HEK293T (cell line): ENCODE data around the gene RAP1GAP.

Source experiments
- CTCF ChIA-PET: fragments of 350-600 bp; formaldehyde crosslinking; extraction: SDS; loops from one replicate; lab custom pipeline; 2021; ENCODE audit warnings: antibody characterized with exemption, inconsistent platforms; lab: Yijun Ruan, JAX
- POLR2A ChIA-PET: fragments of 350-600 bp; formaldehyde crosslinking; extraction: SDS; loops from one replicate; lab custom pipeline; 2020; ENCODE audit warnings: antibody characterized with exemption, inconsistent platforms; lab: Yijun Ruan, JAX
- DNase-seq: peaks from one replicate; pipeline ENCODE4 v3.0.0; 2012; ENCODE audit warnings: mixed read lengths; ENCODE audit errors: extremely low spot score
- ARNT ChIP-seq: fragments of 450-650 bp; IDR thresholded peaks from 2 replicates; pipeline ENCODE4 v1.6.1; 2017; ENCODE audit warnings: mild to moderate bottlenecking
- BHLHE40 ChIP-seq: fragments of 450-650 bp; IDR thresholded peaks from 2 replicates; pipeline ENCODE4 v1.6.1; 2016; ENCODE audit warnings: mild to moderate bottlenecking, moderate library complexity, borderline replicate concordance
- CTBP1 ChIP-seq: fragments of 450-650 bp; IDR thresholded peaks from 2 replicates; pipeline ENCODE4 v1.6.1; 2016; ENCODE audit warnings: borderline replicate concordance
- ELF4 ChIP-seq: fragments of 450-650 bp; IDR thresholded peaks from 2 replicates; pipeline ENCODE4 v1.6.1; 2017; ENCODE audit warnings: antibody characterized with exemption
- FOXA1 ChIP-seq: fragments of 450-650 bp; IDR thresholded peaks from 2 replicates; pipeline ENCODE4 v1.6.1; 2016; ENCODE audit warnings: mild to moderate bottlenecking
- FOXK2 ChIP-seq: fragments of 450-650 bp; IDR thresholded peaks from 2 replicates; pipeline ENCODE4 v1.6.1; 2016; ENCODE audit warnings: mild to moderate bottlenecking
- FOXM1 ChIP-seq: fragments of 450-650 bp; IDR thresholded peaks from 2 replicates; pipeline ENCODE4 v1.6.1; 2017; ENCODE audit warnings: mild to moderate bottlenecking, borderline replicate concordance
- HDGF ChIP-seq: fragments of 450-650 bp; IDR thresholded peaks from 2 replicates; pipeline ENCODE4 v1.6.1; 2017; ENCODE audit warnings: antibody characterized with exemption, borderline replicate concordance
- L3MBTL2 ChIP-seq: fragments of 450-650 bp; conservative IDR thresholded peaks from 2 replicates; pipeline ENCODE4 v1.6.1; 2016; ENCODE audit warnings: mild to moderate bottlenecking
- LEF1 ChIP-seq: fragments of 450-650 bp; IDR thresholded peaks from 2 replicates; pipeline ENCODE4 v1.6.1; 2017; ENCODE audit warnings: mild to moderate bottlenecking, borderline replicate concordance
- NFRKB ChIP-seq: fragments of 450-650 bp; IDR thresholded peaks from 2 replicates; pipeline ENCODE4 v1.6.1; 2016; ENCODE audit warnings: mild to moderate bottlenecking, moderate library complexity
- SP1 ChIP-seq: fragments of 450-650 bp; IDR thresholded peaks from 2 replicates; pipeline ENCODE4 v1.6.1; 2017
- SUZ12 ChIP-seq: fragments of 450-650 bp; IDR thresholded peaks from 2 replicates; pipeline ENCODE4 v1.6.1; 2016; ENCODE audit warnings: mild to moderate bottlenecking
- TARDBP ChIP-seq: fragments of 450-650 bp; IDR thresholded peaks from 2 replicates; pipeline ENCODE4 v1.6.1; 2016
- ZNF384 ChIP-seq: fragments of 450-650 bp; IDR thresholded peaks from 2 replicates; pipeline ENCODE4 v1.6.1; 2016
- TF ChIP-seq, protein P1 (sequence below): fragments of 450-650 bp; IDR thresholded peaks from 2 replicates; pipeline ENCODE4 v1.6.1; 2016

The RAP1GAP gene

DNA sequence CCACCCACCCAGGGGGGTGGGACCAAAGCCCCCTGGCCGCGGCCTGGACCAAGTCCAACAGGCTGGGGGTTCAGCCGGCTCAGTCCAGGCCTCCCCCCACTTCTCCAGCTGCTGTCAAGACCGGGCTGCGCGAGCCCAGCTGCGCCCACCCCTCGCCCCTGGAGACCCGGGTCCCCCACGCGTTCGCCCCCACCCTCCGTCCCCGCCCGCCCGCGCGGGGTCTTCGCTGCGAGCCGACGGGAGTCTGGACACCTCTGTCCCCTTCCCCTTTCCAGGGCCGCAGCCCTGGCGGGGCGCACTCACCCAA lies 253 bp downstream of the RAP1GAP start:
- TF ChIP-seq ZNF384 (no peak), NFRKB (no peak), FOXA1 (no peak)
- DNase-seq, result no peak
- ChIA-PET POLR2A (no interaction called here), CTCF (interaction anchor here (0.6 kb wide), 1 partner anchor 10 kb away, joined by 6 read pairs; no protein-coding TSS in a partner anchor)

DNA sequence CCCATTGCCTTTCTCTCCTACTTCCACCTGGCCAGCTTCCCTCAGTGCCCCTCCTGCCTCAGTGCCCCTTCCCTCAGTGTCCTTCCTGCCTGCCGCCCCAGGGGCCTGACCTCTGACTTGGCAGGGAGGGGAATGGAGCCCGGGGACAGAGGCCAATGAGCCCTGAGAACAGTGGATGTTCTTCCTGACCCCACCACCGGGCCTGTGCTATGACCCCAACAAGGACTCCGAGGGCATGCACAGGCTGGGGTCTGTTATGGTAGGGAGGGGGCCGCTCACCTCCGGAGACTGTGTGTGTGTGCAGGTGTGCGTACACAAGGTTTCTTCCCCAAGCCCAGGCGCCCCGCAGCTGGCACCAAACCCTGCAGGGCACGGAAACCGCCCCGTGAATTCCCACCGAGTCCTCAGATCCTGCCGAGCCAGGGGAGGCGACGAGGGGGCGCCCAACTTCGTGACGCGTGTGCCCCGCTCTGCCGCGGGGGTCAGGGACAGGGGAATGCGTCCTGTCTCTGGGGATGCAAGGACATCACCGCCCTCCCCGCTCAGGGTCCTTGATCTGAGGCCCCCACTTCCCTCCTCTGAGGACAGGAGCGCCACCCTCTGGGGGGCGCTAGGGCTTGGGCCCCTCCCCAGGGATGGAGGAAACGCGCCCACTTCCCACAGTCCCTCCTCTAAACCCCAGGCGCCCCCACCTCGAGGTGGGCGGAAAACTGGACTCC lies 766 bp downstream of the RAP1GAP start:
- ChIA-PET CTCF (no interaction called here), POLR2A (no interaction called here)
- no peak for DNase-seq
- TF ChIP-seq SP1 (no peak), ZNF384 (no peak), NFRKB (no peak), ELF4 (no peak), SUZ12 (no peak), LEF1 (no peak), ARNT (no peak), L3MBTL2 (no peak), FOXM1 (no peak)
- TF ChIP-seq, protein P1, sequence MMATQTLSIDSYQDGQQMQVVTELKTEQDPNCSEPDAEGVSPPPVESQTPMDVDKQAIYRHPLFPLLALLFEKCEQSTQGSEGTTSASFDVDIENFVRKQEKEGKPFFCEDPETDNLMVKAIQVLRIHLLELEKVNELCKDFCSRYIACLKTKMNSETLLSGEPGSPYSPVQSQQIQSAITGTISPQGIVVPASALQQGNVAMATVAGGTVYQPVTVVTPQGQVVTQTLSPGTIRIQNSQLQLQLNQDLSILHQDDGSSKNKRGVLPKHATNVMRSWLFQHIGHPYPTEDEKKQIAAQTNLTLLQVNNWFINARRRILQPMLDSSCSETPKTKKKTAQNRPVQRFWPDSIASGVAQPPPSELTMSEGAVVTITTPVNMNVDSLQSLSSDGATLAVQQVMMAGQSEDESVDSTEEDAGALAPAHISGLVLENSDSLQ, result no peak

DNA sequence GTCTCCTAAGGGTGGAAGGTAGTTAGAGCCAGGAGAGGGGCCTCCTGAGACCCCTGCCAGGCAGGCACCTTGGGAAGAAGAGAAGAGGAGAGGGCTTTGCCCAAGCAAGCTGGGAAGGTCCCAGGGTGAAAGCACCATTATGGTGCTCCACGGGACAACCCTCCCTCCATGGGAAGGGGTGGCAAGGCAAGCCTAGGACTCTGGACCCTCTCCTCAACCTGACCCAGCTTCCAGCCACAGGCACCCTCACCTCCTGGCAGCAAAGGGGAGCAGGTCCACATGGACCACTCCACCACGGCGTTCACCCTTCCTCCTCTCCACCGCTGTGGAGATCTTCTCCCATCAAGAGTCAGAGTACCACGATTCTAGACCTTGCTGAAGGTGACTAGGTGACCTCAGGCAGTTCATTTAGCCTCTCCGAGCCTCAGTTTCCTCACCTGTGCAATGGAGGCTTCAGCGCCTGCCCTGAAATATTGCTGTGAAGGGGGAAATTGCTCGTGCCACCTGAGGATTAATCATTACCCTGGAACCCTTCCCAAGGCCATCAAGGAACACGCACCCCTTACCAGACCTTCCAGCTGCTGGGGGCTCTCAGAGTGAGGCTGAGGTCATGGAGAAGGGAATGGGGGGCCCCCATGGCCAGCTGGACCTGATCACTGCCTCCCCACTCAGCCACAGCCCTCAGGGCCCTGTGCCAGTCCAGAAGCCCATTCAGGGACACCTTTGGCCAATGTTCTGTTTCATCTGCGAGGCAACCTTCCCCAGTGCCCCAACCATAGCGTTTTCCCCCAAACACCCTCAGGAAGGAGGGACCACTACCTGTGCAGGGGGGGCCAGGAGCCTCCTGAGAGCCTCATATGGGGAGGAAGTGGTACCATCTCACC lies 1.6 kb downstream of the RAP1GAP start:
- ChIA-PET CTCF (no interaction called here), POLR2A (no interaction called here)
- no peak for DNase-seq
- TF ChIP-seq LEF1, result no peak
- TF ChIP-seq CTBP1, result no peak
- TF ChIP-seq HDGF, result no peak
- TF ChIP-seq SUZ12, result no peak
- no peak for TF ChIP-seq FOXA1
- no peak for TF ChIP-seq L3MBTL2

DNA sequence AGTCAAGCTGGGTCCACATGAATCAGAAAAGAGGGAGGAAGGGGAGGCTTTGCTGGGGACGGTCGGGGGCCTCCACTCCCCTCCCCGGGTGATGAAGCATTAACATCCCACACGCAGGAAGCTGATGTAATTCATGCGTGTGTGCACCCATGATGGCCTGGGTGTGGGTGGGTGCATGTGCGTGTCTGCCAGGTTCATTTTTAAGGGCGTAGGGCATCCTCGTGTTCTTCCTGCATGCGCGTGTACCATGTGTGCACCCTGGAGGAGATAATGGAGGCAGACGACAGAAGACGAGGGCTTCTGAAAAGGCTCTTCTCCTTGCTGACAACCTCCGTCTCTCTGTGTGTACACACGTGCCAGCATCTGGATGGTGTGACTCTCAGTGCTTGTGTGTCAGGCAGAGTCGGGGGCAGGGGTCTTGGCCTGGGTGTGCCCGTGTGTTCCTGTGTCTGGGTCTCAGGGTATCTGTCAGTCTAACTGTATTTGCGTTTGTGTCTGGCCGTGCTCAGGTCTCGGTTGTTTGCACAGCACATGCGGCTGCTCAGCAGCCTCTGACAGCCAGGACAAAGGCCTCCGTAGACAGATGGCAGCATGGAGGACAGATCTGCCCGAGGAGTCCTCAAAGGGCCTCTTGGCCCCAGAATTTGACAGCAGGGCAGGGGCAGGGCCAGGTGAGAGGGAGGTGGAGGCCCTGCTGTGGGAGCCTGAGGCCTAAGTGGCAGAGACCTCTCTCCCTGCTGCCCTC lies 2.4 kb downstream of the RAP1GAP start:
- TF ChIP-seq SP1 (no peak), CTBP1 (no peak), LEF1 (no peak), FOXM1 (no peak), TARDBP (no peak), HDGF (no peak), FOXK2 (no peak), SUZ12 (no peak), ZNF384 (no peak), ELF4 (no peak), BHLHE40 (no peak), ARNT (no peak), NFRKB (no peak), FOXA1 (no peak), L3MBTL2 (no peak)
- TF ChIP-seq, protein P1, result no peak
- POLR2A ChIA-PET, result no interaction called here
- CTCF ChIA-PET, result no interaction called here
- no peak for DNase-seq

DNA sequence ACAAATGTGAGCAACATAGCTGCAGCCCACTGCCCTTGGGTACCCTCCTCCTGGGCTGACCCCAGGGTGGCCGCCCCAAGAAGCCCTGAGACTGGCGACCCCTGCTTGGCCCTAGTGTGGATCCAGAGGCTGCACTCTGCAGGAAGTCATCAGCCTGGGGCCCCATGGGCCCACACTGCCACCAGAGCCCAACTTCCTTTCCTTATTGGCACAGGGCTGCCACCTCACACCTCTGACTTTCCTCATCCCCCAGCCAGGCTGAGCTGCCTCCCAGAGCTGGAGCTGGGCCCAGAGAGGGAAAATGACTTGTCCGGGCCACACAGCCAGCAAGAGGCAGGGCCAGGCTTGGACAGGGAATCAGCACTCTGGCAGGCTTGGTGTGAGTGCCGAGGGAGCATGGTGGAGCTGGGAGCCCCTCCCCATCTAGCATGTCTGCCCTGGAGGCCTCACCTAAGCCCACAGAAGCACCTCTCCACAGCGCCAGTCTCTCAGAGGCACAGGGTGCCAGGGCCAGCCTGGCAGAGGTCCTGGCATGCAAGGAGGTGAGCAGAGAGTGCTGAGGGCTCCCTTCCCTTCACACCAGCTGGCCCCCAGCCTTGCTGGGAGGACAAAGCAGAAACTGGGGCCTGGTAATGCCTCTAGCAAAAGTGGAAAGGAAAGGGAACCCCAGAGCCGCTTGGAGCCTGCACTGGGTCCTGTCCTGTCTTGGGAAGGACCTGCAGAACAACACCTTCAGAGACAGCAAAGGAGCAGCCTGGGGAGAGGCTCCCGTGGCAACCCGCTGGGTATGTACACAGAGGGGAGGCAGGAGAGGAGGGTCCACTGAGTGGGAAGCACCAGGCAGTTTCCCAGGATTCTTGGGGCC lies 3.2 kb downstream of the RAP1GAP start:
- ChIA-PET POLR2A (no interaction called here), CTCF (no interaction called here)
- no peak for DNase-seq
- TF ChIP-seq SP1, result no peak
- no peak for TF ChIP-seq CTBP1
- TF ChIP-seq ZNF384, result no peak
- no peak for TF ChIP-seq LEF1
- TF ChIP-seq ARNT, result no peak
- no peak for TF ChIP-seq SUZ12
- no peak for TF ChIP-seq FOXA1
- no peak for TF ChIP-seq ELF4
- TF ChIP-seq, protein P1, result no peak
